GM12878 (cell line): Measurements from ENCODE around the gene VMO1. TPM values are rescaled to one million over a fixed set of nuclear protein-coding genes. Genes with fewer than 3 reads are reported as not detected.

Source experiments
- ATAC-seq: fragments of 200-7000 bp; cut with Tn5 transposase; 3 replicates; pipeline ENCODE4 v1.9.1; 2020; ENCODE audit warnings: mild to moderate bottlenecking, moderate library complexity
- BruUV-seq: library from RNA; stranded (reverse); fragments of 400-500 nt; replicated peaks from 2 replicates; lab custom pipeline; 2021; lab: Mats Ljungman, UMichigan
- CTCF ChIA-PET: fragments of 300-600 bp; sonication (Branson Sonifier 250); formaldehyde crosslinking; extraction: SDS; loops from one replicate; lab custom pipeline; 2021; ENCODE audit warnings: inconsistent platforms; lab: Yijun Ruan, JAX
- POLR2A ChIA-PET: fragments of 350-600 bp; formaldehyde crosslinking; extraction: SDS; loops from one replicate; lab custom pipeline; 2021; ENCODE audit warnings: inconsistent platforms; lab: Charles Lee
- RAD21 ChIA-PET: fragments of 300-600 bp; sonication (Branson Sonifier 250); formaldehyde crosslinking; loops from one replicate; lab custom pipeline; 2023; ENCODE audit warnings: antibody characterized with exemption; ENCODE audit not compliant: unreplicated experiment; lab: Charles Lee
- SMC1A ChIA-PET: fragments of 300-600 bp; sonication (Branson Sonifier 250); formaldehyde crosslinking; loops from one replicate; lab custom pipeline; 2023; ENCODE audit not compliant: unreplicated experiment, uncharacterized antibody; lab: Charles Lee
- DNase-seq: peaks from one replicate; pipeline ENCODE4 v3.0.0-alpha.2; 2011; ENCODE audit warnings: low read depth, low spot score
- FAIRE-seq: peaks from 3 replicates; lab custom pipeline; 2011; peaks lifted over from hg19 to GRCh38; lab: Jason Lieb, UNC
- H2AFZ ChIP-seq: 2 replicates; pipeline ENCODE4 v1.6.0; 2011; ENCODE audit warnings: low read depth, low read length, control low read depth; ENCODE audit not compliant: control insufficient read depth
- H3K27ac ChIP-seq: 2 replicates; pipeline ENCODE4 v1.5.1; 2011; ENCODE audit warnings: control low read depth; ENCODE audit not compliant: control insufficient read depth, insufficient read depth
- H3K27me3 ChIP-seq, 2 experiments: replicated peaks in 1 of 2; 2 replicates each; pipeline versions ENCODE4 v1.6.0 to v1.6.1; 2011; ENCODE audit warnings: low read length in 1 of 2; ENCODE audit not compliant: control insufficient read depth in 2 of 2, insufficient read depth in 2 of 2
- H3K36me3 ChIP-seq, 2 experiments: 2 replicates each; pipeline ENCODE4 v1.5.1; 2011; ENCODE audit warnings: low read length in 1 of 2; ENCODE audit not compliant: control insufficient read depth in 2 of 2, insufficient read depth in 2 of 2
- H3K4me1 ChIP-seq: 2 replicates; pipeline ENCODE4 v1.6.1; 2011; ENCODE audit warnings: mild to moderate bottlenecking, low read length, moderate library complexity, mixed read lengths; ENCODE audit not compliant: control insufficient read depth, insufficient read depth
- H3K4me2 ChIP-seq: 2 replicates; pipeline ENCODE4 v1.6.0; 2011; ENCODE audit warnings: control low read depth; ENCODE audit not compliant: control insufficient read depth, insufficient read depth
- H3K4me3 ChIP-seq: fragments of 200-600 bp; sonication (generic); 2 replicates; pipeline ENCODE4 v1.5.1; 2016
- H3K79me2 ChIP-seq: 2 replicates; pipeline ENCODE4 v1.6.0; 2011; ENCODE audit warnings: low read length; ENCODE audit not compliant: control insufficient read depth, insufficient read depth
- H3K9ac ChIP-seq: 2 replicates; pipeline ENCODE4 v1.8.0; 2011; ENCODE audit warnings: low read length, control low read depth, mixed read lengths; ENCODE audit not compliant: control insufficient read depth, insufficient read depth
- H3K9me3 ChIP-seq: replicated peaks from 3 replicates; pipeline ENCODE4 v1.5.1; 2011; ENCODE audit warnings: mild to moderate bottlenecking, low read length; ENCODE audit not compliant: control insufficient read depth, insufficient read depth
- H4K20me1 ChIP-seq: 2 replicates; pipeline ENCODE4 v1.6.0; 2011; ENCODE audit not compliant: control insufficient read depth, insufficient read depth
- CBFB ChIP-seq: IDR thresholded peaks from 2 replicates; pipeline ENCODE4 v1.6.1; 2016; ENCODE audit warnings: antibody characterized with exemption, low read depth
- CREM ChIP-seq: IDR thresholded peaks from 2 replicates; pipeline ENCODE4 v1.6.1; 2014; ENCODE audit warnings: antibody characterized with exemption, low read depth
- MLLT1 ChIP-seq: fragments of 450-650 bp; IDR thresholded peaks from 2 replicates; pipeline ENCODE4 v1.6.1; 2016; ENCODE audit warnings: mild to moderate bottlenecking
- MYB ChIP-seq: fragments of 150-350 bp; IDR thresholded peaks from 2 replicates; pipeline ENCODE4 v1.6.1; 2014; ENCODE audit warnings: mild to moderate bottlenecking, low read depth, low read length, borderline replicate concordance
- NFIC ChIP-seq: IDR thresholded peaks from 2 replicates; pipeline ENCODE4 v1.6.1; 2012; ENCODE audit warnings: low read depth, mild to moderate bottlenecking, inconsistent platforms, low read length, moderate library complexity
- NR2C2 ChIP-seq: IDR thresholded peaks from 2 replicates; pipeline ENCODE4 v1.6.1; 2011; ENCODE audit warnings: borderline replicate concordance, low read depth; ENCODE audit not compliant: control insufficient read depth, insufficient read length
- PML ChIP-seq: IDR thresholded peaks from 2 replicates; pipeline ENCODE4 v1.6.1; 2012; ENCODE audit warnings: low read length, inconsistent platforms
- ZBTB33 ChIP-seq: fragments of 450-650 bp; IDR thresholded peaks from 2 replicates; pipeline ENCODE4 v1.6.1; 2017; ENCODE audit warnings: mild to moderate bottlenecking
- ZNF217 ChIP-seq: fragments of 450-650 bp; IDR thresholded peaks from 2 replicates; pipeline ENCODE4 v1.6.1; 2017; ENCODE audit warnings: antibody characterized with exemption, mild to moderate bottlenecking
- WGBS: methylation state at CpG from one replicate; pipeline ENCODE4 v1.1.6; 2016; ENCODE audit warnings: low lambda C conversion rate; ENCODE audit not compliant: insufficient replicate concordance, insufficient coverage; ENCODE audit errors: missing lambda C conversion rate; 5-methylcytosine and 5-hydroxymethylcytosine counted together
- in situ Hi-C: fragments of 300-500 bp; cut with MboI; formaldehyde crosslinking; loops from 9 replicates; pipeline ENCODE4 v1.14.3; 2018; ENCODE audit warnings: mixed read lengths
- intact Hi-C: fragments of 100-400 bp; cut with micrococcal nuclease; formaldehyde crosslinking; loops from one replicate; pipeline ENCODE4 v1.14.2; 2022; ENCODE audit not compliant: unreplicated experiment
- polyA plus RNA-seq, 11 experiments: library from polyadenylated mRNA; depleted of rRNA in 4 of 11; unstranded in 6 of 11; stranded (reverse) in 5 of 11; fragments of >200 nt; fragmentation: Nextera tagmentation in 4 of 11; fragmentation: Illumina TruSeq in 1 of 11; extraction: Ambion mirVana in 4 of 11; extraction: Trizol in 1 of 11; gene quantifications; 1 replicate in 1 of 11; 2 replicates in 10 of 11; pipeline versions ENCODE4 v1.2.1 to v1.2.3, GENCODE V29; 2011 to 2016; ENCODE audit warnings: inconsistent platforms in 2 of 11, missing spikeins in 2 of 11, low read depth in 1 of 11
- total RNA-seq, 4 experiments: library from RNA; depleted of rRNA in 3 of 4; stranded (reverse); fragments of >200 nt in 3 of 4; fragmentation: Illumina TruSeq in 1 of 4; extraction: Trizol in 1 of 4; gene quantifications; 2 replicates each; pipeline versions ENCODE4 v1.2.1 to v1.2.3, GENCODE V29; 2013 to 2021

The VMO1 gene
- total and polyA plus RNA-seq, 10 of the 15 experiments (the other 5 are each of a cell fraction or from before 2014, with no cell fraction given), result 0.27 to 0.54 (median 0.31) TPM; not detected in 7

GRCh38 chr17:4827399-4827798 is 41.2 kb upstream of the VMO1 start:
- BruUV-seq, result no TSS peak
- Histone ChIP-seq H3K4me3 (no peak overlapping the region), H3K9me3 (no peaks in the 10 kb centered on the region), H3K4me2 (no peak overlapping the region), H4K20me1 (no peaks in the 10 kb centered on the region), H3K4me1 (no peaks in the 10 kb centered on the region), H3K79me2 (no peaks in the 10 kb centered on the region), H3K36me3 (no peaks in the 10 kb centered on the region), H2AFZ (no peak overlapping the region), H3K9ac (no peak overlapping the region), H3K27ac (no peak overlapping the region), H3K27me3 (no peaks in the 10 kb centered on the region)
- POLR2A ChIA-PET, result interaction anchor here (0.6 kb wide), 1 partner anchor 270 kb away, joined by 5 read pairs; no protein-coding TSS in a partner anchor
- intact Hi-C loops, result no loop called here
- RAD21 ChIA-PET, result no interaction called here
- DNase-seq, result no peak
- FAIRE-seq, result no peak
- no peak for TF ChIP-seq CBFB
- 0 out of 2 replicates have a peak, but pooled peaks have one; percentile 18 for TF ChIP-seq ZBTB33
- no peak for TF ChIP-seq PML
- CTCF ChIA-PET, result interaction anchor here (0.7 kb wide), 1 partner anchor 76 kb away, joined by 3 read pairs; no protein-coding TSS in a partner anchor
- SMC1A ChIA-PET, result no interaction called here
- in situ Hi-C loops, result no loop called here
- 56% methylated on average over 8 of the region's 8 CpGs for WGBS
- ATAC-seq, result no peak

- H3K4me1 ChIP-seq, result no peaks in the 10 kb centered on the region
- no peaks in the 10 kb centered on the region for H3K36me3 ChIP-seq
- no peak for FAIRE-seq
- H3K27me3 ChIP-seq, result no peaks in the 10 kb centered on the region
- intact Hi-C loops, result no loop called here
- ChIA-PET POLR2A (interaction anchor here (0.5 to 0.7 kb wide), 3 partner anchors 47 to 1063 kb away, joined by 3 to 4 read pairs (median 3); no protein-coding TSS in a partner anchor), CTCF (interaction anchor here (1.3 kb wide), 1 partner anchor 59 kb away, joined by 4 read pairs; no protein-coding TSS in a partner anchor), RAD21 (no interaction called here), SMC1A (no interaction called here)
- H2AFZ ChIP-seq, result no peak overlapping the region
- no peak overlapping the region for H3K4me2 ChIP-seq
- H3K27ac ChIP-seq, result no peak overlapping the region
- DNase-seq, result no peak
- in situ Hi-C loops, result no loop called here
- H3K9me3 ChIP-seq, result no peaks in the 10 kb centered on the region
- ATAC-seq, result no peak; the same call in 2 of the 3 replicates
- H4K20me1 ChIP-seq, result no peaks in the 10 kb centered on the region
- WGBS, result 79% methylated on average over 12 of the region's 12 CpGs
- no peak overlapping the region for H3K4me3 ChIP-seq
- no peak overlapping the region for H3K9ac ChIP-seq
- BruUV-seq, result no TSS peak
- no peaks in the 10 kb centered on the region for H3K79me2 ChIP-seq
- TF ChIP-seq NFIC, result no peak
- no peak for TF ChIP-seq NR2C2
- TF ChIP-seq MLLT1, result no peak
- TF ChIP-seq MYB, result no peak
- no peak for TF ChIP-seq CREM
- no peak for TF ChIP-seq ZNF217
Observed at GRCh38 chr17:4823373-4824089, 37.4 kb upstream of the VMO1 start.
